SK-N-SH (cell line): ENCODE measurements around the gene CACNA1E. TPM values are rescaled to one million over a fixed set of nuclear protein-coding genes. Genes with fewer than 3 reads are reported as not detected.

Experiments
- CTCF ChIA-PET: fragments of 300-600, 350-600 bp; formaldehyde crosslinking; extraction: SDS; loops from one replicate; lab custom pipeline; 2021; lab: Yijun Ruan, JAX
- POLR2A ChIA-PET: fragments of 350-600 bp; sonication (Branson Sonifier 250); formaldehyde crosslinking; extraction: SDS; loops from one replicate; lab custom pipeline; 2020; ENCODE audit warnings: antibody characterized with exemption, inconsistent platforms; lab: Yijun Ruan, JAX
- DNase-seq: peaks from one replicate; pipeline ENCODE4 v3.0.0; 2012
- H2AFZ ChIP-seq: fragments of 200-600 bp; sonication (generic); 2 replicates; pipeline ENCODE4 v1.8.1; 2016; ENCODE audit warnings: antibody characterized with exemption, mild to moderate bottlenecking, low read depth
- H3F3A ChIP-seq: fragments of 200-600 bp; sonication (generic); replicated peaks from 2 replicates; pipeline ENCODE3; 2016; ENCODE audit warnings: antibody characterized with exemption, mild to moderate bottlenecking; ENCODE audit not compliant: insufficient read depth
- H3K27ac ChIP-seq, 2 experiments: fragments of 200-500 bp in 1 of 2; fragments of 200-600 bp in 1 of 2; sonication (Bioruptor generic) in 1 of 2; sonication (generic), shearing (Covaris generic) in 1 of 2; 2 replicates each; pipeline versions ENCODE4 v1.5.1 to v1.6.1; 2014 to 2016; ENCODE audit warnings: low read depth in 2 of 2, inconsistent platforms in 1 of 2, low read length in 1 of 2, mild to moderate bottlenecking in 1 of 2, mixed read lengths in 1 of 2
- H3K27me3 ChIP-seq: fragments of 200-600 bp; sonication (generic), shearing (Covaris generic); 2 replicates; pipeline ENCODE4 v1.6.1; 2016; ENCODE audit warnings: mixed run types; ENCODE audit not compliant: insufficient read depth
- H3K36me3 ChIP-seq, 2 experiments: fragments of 200-500 bp in 1 of 2; fragments of 200-600 bp in 1 of 2; sonication (Bioruptor generic) in 1 of 2; sonication (generic) in 1 of 2; replicated peaks in 1 of 2; 2 replicates each; pipeline versions ENCODE3 to v1.5.1; 2014 to 2016; ENCODE audit warnings: low read length in 1 of 2, mild to moderate bottlenecking in 1 of 2; ENCODE audit not compliant: insufficient read depth in 2 of 2, control insufficient read depth in 1 of 2
- H3K4me1 ChIP-seq, 2 experiments: fragments of 200-500 bp in 1 of 2; fragments of 200-600 bp in 1 of 2; sonication (Bioruptor generic) in 1 of 2; sonication (generic), shearing (Covaris generic) in 1 of 2; 2 replicates each; pipeline versions ENCODE4 v1.5.1 to v1.6.1; 2014 to 2016; ENCODE audit warnings: low read depth in 1 of 2, low read length in 1 of 2, mixed run types in 1 of 2; ENCODE audit not compliant: insufficient read depth in 2 of 2, control insufficient read depth in 1 of 2
- H3K4me2 ChIP-seq: fragments of 200-600 bp; sonication (generic), shearing (Covaris generic); 2 replicates; pipeline ENCODE4 v1.6.1; 2017; ENCODE audit warnings: mixed run types
- H3K4me3 ChIP-seq, 2 experiments: fragments of 200-500 bp in 1 of 2; fragments of 200-600 bp in 1 of 2; sonication (Bioruptor generic) in 1 of 2; sonication (generic), shearing (Covaris generic) in 1 of 2; 2 replicates each; pipeline versions ENCODE4 v1.5.1 to v1.8.1; 2014 to 2016; ENCODE audit warnings: low read depth in 2 of 2, inconsistent platforms in 1 of 2, low read length in 1 of 2, mild to moderate bottlenecking in 1 of 2, mixed read lengths in 1 of 2, moderate library complexity in 1 of 2
- H3K79me2 ChIP-seq: fragments of 200-600 bp; sonication (generic); 2 replicates; pipeline ENCODE4 v1.8.1; 2017; ENCODE audit warnings: mild to moderate bottlenecking; ENCODE audit not compliant: insufficient read depth
- H3K9ac ChIP-seq: fragments of 200-600 bp; sonication (generic); 2 replicates; pipeline ENCODE4 v1.6.1; 2017; ENCODE audit warnings: mixed run types
- H3K9me2 ChIP-seq: fragments of 200-600 bp; sonication (generic); 2 replicates; pipeline ENCODE4 v1.6.1; 2017; ENCODE audit warnings: mixed run types
- H3K9me3 ChIP-seq: fragments of 200-600 bp; sonication (generic); 2 replicates; pipeline ENCODE4 v1.6.1; 2017; ENCODE audit warnings: mixed run types, mild to moderate bottlenecking, moderate library complexity
- H4K20me1 ChIP-seq: fragments of 200-600 bp; sonication (generic); 2 replicates; pipeline ENCODE4 v1.6.1; 2017; ENCODE audit warnings: mild to moderate bottlenecking, mixed run types; ENCODE audit not compliant: insufficient read depth
- CHD2 ChIP-seq: fragments of 150-350 bp; IDR thresholded peaks from 2 replicates; pipeline ENCODE4 v1.6.1; 2018; ENCODE audit warnings: low read length; ENCODE audit not compliant: partially characterized antibody
- ELF1 ChIP-seq: IDR thresholded peaks from 2 replicates; pipeline ENCODE4 v1.4.0; 2012
- EP300 ChIP-seq, 2 experiments: IDR thresholded peaks; 2 replicates each; pipeline versions ENCODE4 v1.4.0 to v1.6.1; 2012; ENCODE audit warnings: borderline replicate concordance in 1 of 2, low read depth in 1 of 2, low read length in 1 of 2
- IRF3 ChIP-seq: fragments of 150-350 bp; IDR thresholded peaks from 2 replicates; pipeline ENCODE4 v1.6.1; 2016; ENCODE audit warnings: mild to moderate bottlenecking, low read depth, low read length
- MEF2A ChIP-seq: IDR thresholded peaks from 2 replicates; pipeline ENCODE4 v1.4.0; 2012; ENCODE audit warnings: low read depth, borderline replicate concordance
- MXI1 ChIP-seq: IDR thresholded peaks from 2 replicates; pipeline ENCODE4 v1.6.1; 2012; ENCODE audit warnings: mild to moderate bottlenecking, low read depth, low read length, improper control_type of control experiment
- NFIC ChIP-seq: IDR thresholded peaks from 2 replicates; pipeline ENCODE4 v1.4.0; 2012; ENCODE audit warnings: borderline replicate concordance
- POLR2AphosphoS5 ChIP-seq: IDR thresholded peaks from 2 replicates; pipeline ENCODE4 v1.6.1; 2012; ENCODE audit warnings: low read depth, low read length
- RCOR1 ChIP-seq: fragments of 150-350 bp; IDR thresholded peaks from 2 replicates; pipeline ENCODE4 v1.6.1; 2017; ENCODE audit warnings: antibody characterized with exemption, low read length
- YY1 ChIP-seq: IDR thresholded peaks from 2 replicates; pipeline ENCODE4 v1.4.0; 2012; ENCODE audit warnings: low read depth, mild to moderate bottlenecking
- WGBS: methylation state at CpG from one replicate; pipeline ENCODE4 v1.1.6; 2017; ENCODE audit warnings: low lambda C conversion rate; 5-methylcytosine and 5-hydroxymethylcytosine counted together
- polyA plus RNA-seq, 3 experiments: library from polyadenylated mRNA; depleted of rRNA; stranded (reverse); fragments of >200 nt; gene quantifications; 2 replicates each; pipeline ENCODE4 v1.2.3, GENCODE V29; 2012
- TF ChIP-seq, protein P1 (sequence below): IDR thresholded peaks from 2 replicates; pipeline ENCODE4 v1.4.0; 2012; ENCODE audit warnings: low read depth

Gene CACNA1E
- polyA plus RNA-seq, 1 of the 3 experiments (the other 2 are of a cell fraction) = not detected

- no peak overlapping the region for H3K4me3 ChIP-seq
- ChIA-PET CTCF (interaction anchor here (0.6 to 1.8 kb wide), 2 partner anchors 9 to 486 kb away, joined by 4 to 5 read pairs; no protein-coding TSS in a partner anchor), POLR2A (no interaction called here)
- H3K36me3 ChIP-seq = no peaks in the 10 kb centered on the region
- TF ChIP-seq ELF1 = no peak
- TF ChIP-seq EP300 (IDR thresholded peaks at IDR 0.05; ENCODE audit: borderline replicate concordance in 1 of 2, low read depth in 1 of 2, low read length in 1 of 2) = no peak
- no peak for TF ChIP-seq RCOR1
- TF ChIP-seq NFIC = no peak
- no peak for TF ChIP-seq CHD2
- H4K20me1 ChIP-seq = no peaks in the 10 kb centered on the region
- no peak overlapping the region for H3K9ac ChIP-seq
- H3K27me3 ChIP-seq = no peaks in the 10 kb centered on the region
- 61% methylated on average over 10 of the region's 10 CpGs for WGBS
- H3K9me3 ChIP-seq = no peaks in the 10 kb centered on the region
- H3K27ac ChIP-seq = no peak overlapping the region
- H3K4me1 ChIP-seq = no peaks in the 10 kb centered on the region
- peak; percentile 29 for DNase-seq
- H3K79me2 ChIP-seq = no peaks in the 10 kb centered on the region
- no peaks in the 10 kb centered on the region for H3K9me2 ChIP-seq
- no peaks in the 10 kb centered on the region for H3F3A ChIP-seq
- no peak overlapping the region for H3K4me2 ChIP-seq
- H2AFZ ChIP-seq = no peak overlapping the region
Measured at GRCh38 chr1:181587870-181588438, 104.6 kb downstream of the CACNA1E start.

DNA sequence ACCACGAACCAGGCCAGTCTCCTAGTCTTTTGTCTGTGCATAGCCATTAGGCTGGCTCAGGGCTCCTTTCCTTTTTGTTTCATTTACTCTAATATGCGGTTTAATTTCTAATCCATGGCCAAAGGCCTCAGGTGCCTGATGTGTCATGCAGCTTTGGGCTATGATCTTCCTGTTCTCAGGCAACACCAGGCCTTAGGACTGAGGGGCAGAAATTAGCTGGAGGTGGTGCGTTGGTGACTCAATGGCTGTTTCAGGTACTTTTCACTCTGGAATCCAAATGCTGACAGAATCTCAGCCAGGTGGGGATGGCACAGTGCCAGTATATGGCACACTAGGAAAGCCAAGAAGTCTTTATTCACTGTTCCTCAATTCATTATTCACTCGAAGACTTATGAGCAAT is 105.3 kb downstream of the CACNA1E start:
- no peaks in the 10 kb centered on the region for H3K9me2 ChIP-seq
- no peak overlapping the region for H3K4me3 ChIP-seq
- H3K9ac ChIP-seq = no peak overlapping the region
- no peaks in the 10 kb centered on the region for H3K27me3 ChIP-seq
- H3K4me2 ChIP-seq = no peak overlapping the region
- H3K36me3 ChIP-seq = no peaks in the 10 kb centered on the region
- no peaks in the 10 kb centered on the region for H3K9me3 ChIP-seq
- CTCF ChIA-PET = no interaction called here
- POLR2A ChIA-PET = no interaction called here
- no peaks in the 10 kb centered on the region for H3K79me2 ChIP-seq
- H4K20me1 ChIP-seq = no peaks in the 10 kb centered on the region
- H3K27ac ChIP-seq = no peak overlapping the region
- WGBS = 15% methylated on average over 4 of the region's 4 CpGs
- no peak for DNase-seq
- H3K4me1 ChIP-seq = no peaks in the 10 kb centered on the region
- no peak for TF ChIP-seq ELF1
- TF ChIP-seq MEF2A = no peak
- TF ChIP-seq, protein P1, sequence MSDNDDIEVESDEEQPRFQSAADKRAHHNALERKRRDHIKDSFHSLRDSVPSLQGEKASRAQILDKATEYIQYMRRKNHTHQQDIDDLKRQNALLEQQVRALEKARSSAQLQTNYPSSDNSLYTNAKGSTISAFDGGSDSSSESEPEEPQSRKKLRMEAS = no peak
- no peak for TF ChIP-seq CHD2
- TF ChIP-seq MXI1 = no peak
- TF ChIP-seq POLR2AphosphoS5 = no peak
- no peak for TF ChIP-seq IRF3
- no peak for TF ChIP-seq YY1
- no peaks in the 10 kb centered on the region for H3F3A ChIP-seq
- H2AFZ ChIP-seq = no peak overlapping the region
